Measurements from ENCODE around the gene COL27A1. TPM values are rescaled to one million over a fixed set of nuclear protein-coding genes. Genes with fewer than 3 reads are reported as not detected.

Gene COL27A1
- polyA plus RNA-seq, 3 donors from 2014 or later, result not detected

- no peaks in the 10 kb centered on the region for H3K4me1 Mint-ChIP-seq
- H3K36me3 Mint-ChIP-seq, result no peaks in the 10 kb centered on the region
- no peak for DNase-seq
- H3K27me3 Mint-ChIP-seq (ENCODE audit: low read depth in 3 of 3), result peaks cover 0 to 4% (median 2%) of the 10 kb centered on the region in 3 donors
- no peak overlapping the region for H3K27ac Mint-ChIP-seq
- no peaks in the 10 kb centered on the region for H3K9me3 Mint-ChIP-seq
- H3K4me3 Mint-ChIP-seq, result no peak overlapping the region
Measured at GRCh38 chr9:114281473-114282103, 126.3 kb downstream of the COL27A1 start.

- no peak for DNase-seq
- no peak overlapping the region for H3K27ac Mint-ChIP-seq
- no peaks in the 10 kb centered on the region for H3K4me1 Mint-ChIP-seq
- no peaks in the 10 kb centered on the region for H3K36me3 Mint-ChIP-seq
- peaks cover 0 to 4% (median 2%) of the 10 kb centered on the region in 3 donors for H3K27me3 Mint-ChIP-seq (ENCODE audit: low read depth in 3 of 3)
- no peak overlapping the region for H3K4me3 Mint-ChIP-seq
- H3K9me3 Mint-ChIP-seq, result no peaks in the 10 kb centered on the region
Measured at GRCh38 chr9:114282104-114282485, 126.8 kb downstream of the COL27A1 start.

GRCh38 chr9:114282507-114282906 is 127.2 kb downstream of the COL27A1 start:
- Mint-ChIP-seq H3K27ac (no peak overlapping the region), H3K36me3 (no peaks in the 10 kb centered on the region), H3K27me3 (ENCODE audit: low read depth in 3 of 3) (peaks cover 0 to 4% (median 2%) of the 10 kb centered on the region in 3 donors), H3K4me1 (no peaks in the 10 kb centered on the region), H3K4me3 (no peak overlapping the region), H3K9me3 (no peaks in the 10 kb centered on the region)
- no peak for DNase-seq

GRCh38 chr9:114282926-114283325 is 127.6 kb downstream of the COL27A1 start:
- Mint-ChIP-seq H3K27ac (no peak overlapping the region), H3K4me1 (no peaks in the 10 kb centered on the region), H3K27me3 (ENCODE audit: low read depth in 3 of 3) (peaks cover 0 to 4% (median 2%) of the 10 kb centered on the region in 3 donors), H3K9me3 (no peaks in the 10 kb centered on the region), H3K36me3 (no peaks in the 10 kb centered on the region), H3K4me3 (no peak overlapping the region)
- peak in 2 of 3 donors; percentile 7 to 15 for DNase-seq

GRCh38 chr9:114283551-114284111 is 128.3 kb downstream of the COL27A1 start:
- Mint-ChIP-seq H3K27ac (no peak overlapping the region), H3K4me3 (no peak overlapping the region), H3K36me3 (no peaks in the 10 kb centered on the region), H3K27me3 (ENCODE audit: low read depth in 3 of 3) (peaks cover 0 to 3% (median 2%) of the 10 kb centered on the region in 3 donors), H3K4me1 (no peaks in the 10 kb centered on the region), H3K9me3 (no peaks in the 10 kb centered on the region)
- DNase-seq, result no peak

- H3K27me3 Mint-ChIP-seq (ENCODE audit: low read depth in 3 of 3), result peaks cover 0 to 3% (median 2%) of the 10 kb centered on the region in 3 donors
- no peaks in the 10 kb centered on the region for H3K36me3 Mint-ChIP-seq
- no peaks in the 10 kb centered on the region for H3K4me1 Mint-ChIP-seq
- no peak for DNase-seq
- no peak overlapping the region for H3K27ac Mint-ChIP-seq
- no peaks in the 10 kb centered on the region for H3K9me3 Mint-ChIP-seq
- no peak overlapping the region for H3K4me3 Mint-ChIP-seq
Measured at GRCh38 chr9:114284316-114285060, 129.2 kb downstream of the COL27A1 start.

GRCh38 chr9:114285166-114285867 is 130.0 kb downstream of the COL27A1 start:
- Mint-ChIP-seq H3K4me3 (no peak overlapping the region), H3K27me3 (ENCODE audit: low read depth in 3 of 3) (peaks cover 0 to 3% (median 2%) of the 10 kb centered on the region in 3 donors), H3K9me3 (no peaks in the 10 kb centered on the region), H3K27ac (no peak overlapping the region), H3K4me1 (no peaks in the 10 kb centered on the region), H3K36me3 (no peaks in the 10 kb centered on the region)
- no peak for DNase-seq

- H3K4me3 Mint-ChIP-seq, result no peak overlapping the region
- H3K36me3 Mint-ChIP-seq, result no peaks in the 10 kb centered on the region
Measured at GRCh38 chr9:114286146-114286679, 130.9 kb downstream of the COL27A1 start.

GRCh38 chr9:114287001-114287762 is 131.8 kb downstream of the COL27A1 start:
- Mint-ChIP-seq H3K36me3 (no peaks in the 10 kb centered on the region), H3K4me3 (no peak overlapping the region), H3K27ac (no peak overlapping the region), H3K27me3 (ENCODE audit: low read depth in 3 of 3) (peaks cover 0 to 3% (median 3%) of the 10 kb centered on the region in 3 donors), H3K4me1 (no peaks in the 10 kb centered on the region), H3K9me3 (no peaks in the 10 kb centered on the region)
- no peak for DNase-seq

More at GRCh38 chr9:114286146-114286679, 130.9 kb downstream of the COL27A1 start:
- peaks cover 0 to 3% (median 3%) of the 10 kb centered on the region in 3 donors for H3K27me3 Mint-ChIP-seq (ENCODE audit: low read depth in 3 of 3)
- no peak for DNase-seq
- no peaks in the 10 kb centered on the region for H3K4me1 Mint-ChIP-seq
- H3K9me3 Mint-ChIP-seq, result no peaks in the 10 kb centered on the region
- H3K27ac Mint-ChIP-seq, result no peak overlapping the region

- no peaks in the 10 kb centered on the region for H3K9me3 Mint-ChIP-seq
- no peak overlapping the region for H3K4me3 Mint-ChIP-seq
- peaks cover 0 to 3% (median 3%) of the 10 kb centered on the region in 3 donors for H3K27me3 Mint-ChIP-seq (ENCODE audit: low read depth in 3 of 3)
- H3K4me1 Mint-ChIP-seq, result no peaks in the 10 kb centered on the region
- no peaks in the 10 kb centered on the region for H3K36me3 Mint-ChIP-seq
- DNase-seq, result no peak
- H3K27ac Mint-ChIP-seq, result no peak overlapping the region
Measured at GRCh38 chr9:114287763-114288192, 132.4 kb downstream of the COL27A1 start.

- no peaks in the 10 kb centered on the region for H3K36me3 Mint-ChIP-seq
- DNase-seq, result no peak
- H3K4me3 Mint-ChIP-seq, result no peak overlapping the region
- H3K9me3 Mint-ChIP-seq, result no peaks in the 10 kb centered on the region
- H3K27ac Mint-ChIP-seq, result no peak overlapping the region
- peaks cover 0 to 3% (median 3%) of the 10 kb centered on the region in 3 donors for H3K27me3 Mint-ChIP-seq (ENCODE audit: low read depth in 3 of 3)
- no peaks in the 10 kb centered on the region for H3K4me1 Mint-ChIP-seq
Measured at GRCh38 chr9:114288193-114289091, 133.1 kb downstream of the COL27A1 start.

GRCh38 chr9:114289106-114289505 is 133.8 kb downstream of the COL27A1 start:
- H3K27ac Mint-ChIP-seq, result no peak overlapping the region
- no peak overlapping the region for H3K4me3 Mint-ChIP-seq
- DNase-seq, result no peak
- no peaks in the 10 kb centered on the region for H3K9me3 Mint-ChIP-seq
- H3K27me3 Mint-ChIP-seq (ENCODE audit: low read depth in 3 of 3), result peaks cover 0 to 3% (median 1%) of the 10 kb centered on the region in 3 donors
- H3K36me3 Mint-ChIP-seq, result no peaks in the 10 kb centered on the region
- no peaks in the 10 kb centered on the region for H3K4me1 Mint-ChIP-seq

Measured in immature natural killer cell (primary cell).